Mesothelial cell of epicardium (in vitro differentiated cells): ENCODE measurements around the gene ELF4. TPM values are rescaled to one million over a fixed set of nuclear protein-coding genes. Genes with fewer than 3 reads are reported as not detected.

Source experiments
- DNase-seq, 2 experiments: peaks; one replicate each; pipeline ENCODE4 v3.0.0; 2021; ENCODE audit warnings: low spot score in 2 of 2; ENCODE audit not compliant: unreplicated experiment in 2 of 2
- H3K27ac Mint-ChIP-seq: 2 replicates; pipeline ENCODE4 v1.8.0; 2021; ENCODE audit warnings: mixed read lengths
- H3K27me3 Mint-ChIP-seq: 2 replicates; pipeline ENCODE4 v1.8.0; 2021; ENCODE audit warnings: low read depth, mixed read lengths
- H3K36me3 Mint-ChIP-seq: 2 replicates; pipeline ENCODE4 v1.8.0; 2021; ENCODE audit warnings: mixed read lengths
- H3K4me1 Mint-ChIP-seq: 2 replicates; pipeline ENCODE4 v1.8.0; 2021; ENCODE audit warnings: mixed read lengths
- H3K4me3 Mint-ChIP-seq: 2 replicates; pipeline ENCODE4 v1.8.0; 2021; ENCODE audit warnings: mild to moderate bottlenecking, moderate library complexity, mixed read lengths
- H3K9me3 Mint-ChIP-seq: 2 replicates; pipeline ENCODE4 v1.8.0; 2021; ENCODE audit warnings: mixed read lengths
- CTCF ChIP-seq: fragments of 200-600 bp; sonication (generic); IDR thresholded peaks from one replicate; pipeline ENCODE4 v1.5.0; 2021; ENCODE audit warnings: antibody characterized with exemption; ENCODE audit not compliant: unreplicated experiment
- total RNA-seq: library from RNA; stranded (reverse); gene quantifications from 3 replicates; pipeline ENCODE4 v1.2.1, GENCODE V29; 2021

The ELF4 gene
- total RNA-seq, 1 donor from 2014 or later = 22.9 TPM

DNA sequence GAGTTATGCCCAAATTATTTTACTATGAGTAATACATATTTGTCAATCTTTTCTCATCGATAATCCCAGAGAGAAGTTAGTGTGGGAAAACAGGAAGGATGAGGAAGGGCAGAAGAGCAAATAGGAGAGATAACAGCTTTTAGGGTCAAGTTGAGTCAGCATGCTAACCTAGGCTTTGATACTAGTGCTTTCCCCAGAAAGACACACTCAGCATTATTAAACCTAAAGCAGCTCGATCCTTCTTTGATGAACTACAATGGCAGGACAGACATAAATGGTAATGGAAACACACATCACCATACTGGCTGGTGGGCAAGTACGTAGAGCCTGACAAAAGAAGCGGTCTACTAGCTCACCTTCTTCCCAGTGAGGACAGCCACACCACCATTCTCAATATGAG, 34.8 kb upstream of the ELF4 start:
- Mint-ChIP-seq H3K9me3 (peaks cover 26% of the 10 kb centered on the region), H3K4me1 (no peaks in the 10 kb centered on the region), H3K4me3 (no peak overlapping the region), H3K36me3 (peaks cover 31% of the 10 kb centered on the region), H3K27ac (no peak overlapping the region), H3K27me3 (no peaks in the 10 kb centered on the region)
- DNase-seq = no peak
- no peak for TF ChIP-seq CTCF

- no peak for DNase-seq
- Mint-ChIP-seq H3K4me1 (no peaks in the 10 kb centered on the region), H3K27ac (no peak overlapping the region), H3K27me3 (no peaks in the 10 kb centered on the region), H3K4me3 (no peak overlapping the region), H3K9me3 (peaks cover 22% of the 10 kb centered on the region), H3K36me3 (peaks cover 29% of the 10 kb centered on the region)
- TF ChIP-seq CTCF = no peak
Measured at GRCh38 chrX:130144509-130144908, 34.2 kb upstream of the ELF4 start.

- DNase-seq = no peak
- Mint-ChIP-seq H3K36me3 (peaks cover 28% of the 10 kb centered on the region), H3K27ac (no peak overlapping the region), H3K27me3 (no peaks in the 10 kb centered on the region), H3K4me3 (no peak overlapping the region), H3K9me3 (peaks cover 25% of the 10 kb centered on the region), H3K4me1 (no peaks in the 10 kb centered on the region)
- no peak for TF ChIP-seq CTCF
Measured at GRCh38 chrX:130139474-130140201, 29.3 kb upstream of the ELF4 start.

DNA sequence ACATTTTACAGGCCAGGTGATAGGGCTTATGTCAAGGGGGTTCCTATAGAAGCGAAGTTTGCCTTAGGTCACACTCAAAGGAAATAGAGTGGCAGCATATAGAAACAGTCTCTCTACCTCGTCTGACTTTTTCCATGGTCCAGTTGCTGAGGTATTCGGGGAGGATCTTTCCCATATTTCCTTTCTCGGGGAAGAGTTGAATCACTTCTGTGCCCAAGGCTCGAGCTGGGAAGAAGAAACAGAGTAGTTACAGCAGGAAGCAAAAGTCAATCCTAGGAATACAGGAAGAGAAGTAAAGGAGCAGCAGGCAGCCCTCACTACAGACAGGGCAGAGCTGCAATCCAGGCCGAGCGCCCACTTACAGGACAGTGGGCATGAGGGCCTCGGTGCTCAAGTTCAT, 26.7 kb upstream of the ELF4 start:
- Mint-ChIP-seq H3K36me3 (peaks cover 19% of the 10 kb centered on the region), H3K4me3 (no peak overlapping the region), H3K9me3 (peaks cover 13% of the 10 kb centered on the region), H3K27ac (no peak overlapping the region), H3K4me1 (no peaks in the 10 kb centered on the region), H3K27me3 (no peaks in the 10 kb centered on the region)
- no peak for DNase-seq
- no peak for TF ChIP-seq CTCF

DNA sequence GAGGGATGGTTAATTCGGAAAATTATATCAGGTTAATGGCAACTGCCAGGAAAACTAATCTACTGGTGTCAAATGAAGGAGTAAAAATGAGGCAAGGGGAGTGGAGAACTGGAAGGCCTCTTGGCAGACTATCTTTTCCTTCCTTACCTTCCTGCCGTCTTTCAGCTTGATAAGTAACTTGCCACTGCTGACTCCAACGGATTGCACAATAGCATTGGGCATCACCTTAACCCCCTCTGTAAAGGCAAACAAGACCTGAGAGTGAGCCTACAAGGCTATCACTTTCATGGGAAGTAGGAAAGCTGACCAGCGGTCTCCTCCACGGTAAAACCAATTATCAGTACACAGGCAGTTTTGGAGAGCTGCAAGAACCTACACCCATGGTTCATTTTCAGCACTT, 26.2 kb upstream of the ELF4 start:
- TF ChIP-seq CTCF = no peak

More for the DNA sequence above, 26.2 kb upstream of the ELF4 start:
- no peak for DNase-seq
- peaks cover 8% of the 10 kb centered on the region for H3K9me3 Mint-ChIP-seq
- peaks cover 19% of the 10 kb centered on the region for H3K36me3 Mint-ChIP-seq
- H3K4me3 Mint-ChIP-seq = no peak overlapping the region
- no peaks in the 10 kb centered on the region for H3K27me3 Mint-ChIP-seq
- H3K4me1 Mint-ChIP-seq = no peaks in the 10 kb centered on the region
- no peak overlapping the region for H3K27ac Mint-ChIP-seq
